Thyroid gland (tissue), 4 donors: ENCODE measurements around the gene CCL4.

Experiments
- POLR2A ChIP-seq, 2 donors: fragments of 450-650 bp; IDR thresholded peaks; one replicate each; pipeline ENCODE4 v1.6.1; 2017; ENCODE audit warnings: antibody characterized with exemption in 2 of 2, mild to moderate bottlenecking in 2 of 2, moderate library complexity in 1 of 2
- TF ChIP-seq, protein P1 (sequence below), 6 experiments: fragments of 200-600 bp in 3 of 6; fragments of 450-650 bp in 3 of 6; sonication (generic) in 3 of 6; IDR thresholded peaks; one replicate each; pipeline ENCODE4 v1.5.1; 2016 to 2019; ENCODE audit warnings: antibody characterized with exemption in 6 of 6, mild to moderate bottlenecking in 2 of 6, inconsistent platforms in 1 of 6, moderate library complexity in 1 of 6

DNA sequence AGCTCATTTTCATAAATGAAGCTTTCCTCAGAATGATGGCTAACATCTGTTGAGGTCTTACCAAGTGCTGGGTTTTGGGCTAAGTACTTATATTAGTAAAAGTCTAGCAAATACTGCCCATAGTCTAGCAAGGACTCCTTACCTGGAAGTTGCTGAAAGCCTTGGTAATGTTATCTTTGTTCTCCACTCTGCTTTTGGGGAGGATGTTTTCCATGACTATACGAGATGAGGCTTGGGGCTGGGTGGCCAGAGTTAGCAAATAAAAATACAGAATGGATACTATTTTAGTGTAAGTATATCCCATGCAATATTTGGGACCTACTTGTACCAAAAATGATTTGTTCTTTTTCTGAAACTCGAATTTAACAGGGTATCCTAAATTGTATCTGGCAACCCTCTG, 31.9 kb upstream of the CCL4 start:
- TF ChIP-seq, protein P1, sequence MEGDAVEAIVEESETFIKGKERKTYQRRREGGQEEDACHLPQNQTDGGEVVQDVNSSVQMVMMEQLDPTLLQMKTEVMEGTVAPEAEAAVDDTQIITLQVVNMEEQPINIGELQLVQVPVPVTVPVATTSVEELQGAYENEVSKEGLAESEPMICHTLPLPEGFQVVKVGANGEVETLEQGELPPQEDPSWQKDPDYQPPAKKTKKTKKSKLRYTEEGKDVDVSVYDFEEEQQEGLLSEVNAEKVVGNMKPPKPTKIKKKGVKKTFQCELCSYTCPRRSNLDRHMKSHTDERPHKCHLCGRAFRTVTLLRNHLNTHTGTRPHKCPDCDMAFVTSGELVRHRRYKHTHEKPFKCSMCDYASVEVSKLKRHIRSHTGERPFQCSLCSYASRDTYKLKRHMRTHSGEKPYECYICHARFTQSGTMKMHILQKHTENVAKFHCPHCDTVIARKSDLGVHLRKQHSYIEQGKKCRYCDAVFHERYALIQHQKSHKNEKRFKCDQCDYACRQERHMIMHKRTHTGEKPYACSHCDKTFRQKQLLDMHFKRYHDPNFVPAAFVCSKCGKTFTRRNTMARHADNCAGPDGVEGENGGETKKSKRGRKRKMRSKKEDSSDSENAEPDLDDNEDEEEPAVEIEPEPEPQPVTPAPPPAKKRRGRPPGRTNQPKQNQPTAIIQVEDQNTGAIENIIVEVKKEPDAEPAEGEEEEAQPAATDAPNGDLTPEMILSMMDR (IDR thresholded peaks at IDR 0.05) = no peak
- TF ChIP-seq POLR2A (IDR thresholded peaks at IDR 0.05) = no peak
